Bronchial epithelial cell (primary cell): ENCODE measurements around the gene FRMD5. TPM values are rescaled to one million over a fixed set of nuclear protein-coding genes. Genes with fewer than 3 reads are reported as not detected.

ENCODE experiments used
- DNase-seq: peaks from one replicate; pipeline ENCODE4 v3.0.0-alpha.2; 2010; ENCODE audit warnings: low read depth
- FAIRE-seq: peaks from 2 replicates; lab custom pipeline; 2011; peaks lifted over from hg19 to GRCh38; lab: Jason Lieb, UNC
- H3K27me3 ChIP-seq: 2 replicates; pipeline ENCODE4 v1.5.1; 2011; ENCODE audit warnings: low read length; ENCODE audit not compliant: control insufficient read depth, insufficient read depth
- H3K36me3 ChIP-seq: 2 replicates; pipeline ENCODE4 v1.5.1; 2011; ENCODE audit warnings: low read length; ENCODE audit not compliant: control insufficient read depth, insufficient read depth
- H3K4me3 ChIP-seq: 2 replicates; pipeline ENCODE4 v1.5.1; 2011; ENCODE audit warnings: mild to moderate bottlenecking, low read depth, low read length, control low read depth
- CTCF ChIP-seq: IDR thresholded peaks from 2 replicates; pipeline ENCODE4 v1.5.1; 2011; ENCODE audit warnings: mild to moderate bottlenecking, moderate library complexity, low read length, control low read depth, inconsistent platforms; ENCODE audit not compliant: insufficient read depth, severe bottlenecking
- total RNA-seq: library from RNA; depleted of rRNA; stranded (reverse); fragments of >200 nt; gene quantifications from 2 replicates; pipeline ENCODE4 v1.2.1, GENCODE V29; 2014

FRMD5 gene
- total RNA-seq, 1 donor from 2014 or later = 1.3 TPM

GRCh38 chr15:44199393-44199792, 4.3 kb upstream of the FRMD5 start:
- no peaks in the 10 kb centered on the region for H3K36me3 ChIP-seq
- no peak for TF ChIP-seq CTCF
- no peak overlapping the region for H3K4me3 ChIP-seq
- DNase-seq = no peak
- no peaks in the 10 kb centered on the region for H3K27me3 ChIP-seq
- FAIRE-seq = peak; percentile 32

GRCh38 chr15:44194323-44195150, 534 bp downstream of the FRMD5 start:
- no peak for FAIRE-seq
- TF ChIP-seq CTCF = peak; percentile 4

GRCh38 chr15:44193651-44194322, 1.3 kb downstream of the FRMD5 start:
- peak overlapping the region; percentile 63 for H3K4me3 ChIP-seq
- no peaks in the 10 kb centered on the region for H3K27me3 ChIP-seq
- no peaks in the 10 kb centered on the region for H3K36me3 ChIP-seq
- no peak for TF ChIP-seq CTCF
- DNase-seq (peak; percentile 28), FAIRE-seq (peak; percentile 60)

More at GRCh38 chr15:44194323-44195150, 534 bp downstream of the FRMD5 start:
- peak; percentile 75 for DNase-seq
- no peaks in the 10 kb centered on the region for H3K36me3 ChIP-seq
- no peaks in the 10 kb centered on the region for H3K27me3 ChIP-seq
- H3K4me3 ChIP-seq = peak overlapping the region; percentile 63

GRCh38 chr15:44188795-44189194, 6.3 kb downstream of the FRMD5 start:
- Histone ChIP-seq H3K27me3 (no peaks in the 10 kb centered on the region), H3K36me3 (no peaks in the 10 kb centered on the region), H3K4me3 (no peak overlapping the region)
- DNase-seq = no peak
- FAIRE-seq = no peak
- no peak for TF ChIP-seq CTCF

GRCh38 chr15:44186705-44187104, 8.4 kb downstream of the FRMD5 start:
- Histone ChIP-seq H3K27me3 (no peaks in the 10 kb centered on the region), H3K36me3 (no peaks in the 10 kb centered on the region), H3K4me3 (no peak overlapping the region)
- TF ChIP-seq CTCF = no peak
- FAIRE-seq (no peak), DNase-seq (no peak)
